Fibroblast of peridontal ligament (primary cell): Measurements from ENCODE around the gene INPPL1.

Experiments used
- DNase-seq: peaks from one replicate; pipeline ENCODE4 v3.0.0-alpha.2; 2010; ENCODE audit errors: extremely low read depth

The INPPL1 gene

GRCh38 chr11:72216638-72217037 is 7.9 kb upstream of the INPPL1 start, which contains the start of gene FOLR2:
Gene FOLR2 (plus strand): TSS chr11:72216794. CDS start chr11:72218585, 1,791 bp downstream.
- no peak for DNase-seq

GRCh38 chr11:72217841-72218240 is 6.7 kb upstream of the INPPL1 start:
- no peak for DNase-seq

GRCh38 chr11:72218251-72218745 is 6.3 kb upstream of the INPPL1 start:
- DNase-seq: no peak

GRCh38 chr11:72220696-72221363 is 3.7 kb upstream of the INPPL1 start:
- no peak for DNase-seq

- no peak for DNase-seq
These were observed 3.0 kb upstream of the INPPL1 start for GRCh38 chr11:72221386-72222075.

- DNase-seq: no peak
These were observed 2.3 kb upstream of the INPPL1 start for GRCh38 chr11:72222106-72222891.

- DNase-seq: peak; percentile 80
These were observed 1.5 kb upstream of the INPPL1 start for GRCh38 chr11:72222907-72223614.

GRCh38 chr11:72223615-72224563 is 678 bp upstream of the INPPL1 start:
- peak; percentile 46 for DNase-seq

- DNase-seq: no peak
These were observed 914 bp downstream of the INPPL1 start for GRCh38 chr11:72225411-72225951.

- no peak for DNase-seq
These were observed 2.1 kb downstream of the INPPL1 start for GRCh38 chr11:72226701-72227100.

- peak; percentile 54 for DNase-seq
These were observed 3.0 kb downstream of the INPPL1 start for GRCh38 chr11:72227316-72228228.

GRCh38 chr11:72228229-72228843 is 3.8 kb downstream of the INPPL1 start:
- DNase-seq: no peak

GRCh38 chr11:72228844-72229231 is 4.3 kb downstream of the INPPL1 start:
- DNase-seq: no peak

- no peak for DNase-seq
These were observed 4.9 kb downstream of the INPPL1 start for GRCh38 chr11:72229336-72229924.

GRCh38 chr11:72229925-72230763 is 5.6 kb downstream of the INPPL1 start:
- no peak for DNase-seq

GRCh38 chr11:72230764-72231365 is 6.3 kb downstream of the INPPL1 start:
- no peak for DNase-seq
